Prostate gland (tissue), 2 donors: ENCODE measurements around the gene ZNF276. TPM values are rescaled to one million over a fixed set of nuclear protein-coding genes. Genes with fewer than 3 reads are reported as not detected.

ENCODE experiments used
- DNase-seq: peaks from one replicate; pipeline ENCODE4 v3.0.0-alpha.2; 2019; ENCODE audit warnings: low spot score
- H3K27ac ChIP-seq, 2 donors: fragments of 200-600 bp; sonication (generic); 2 replicates each; pipeline ENCODE4 v1.5.1; 2017 to 2019
- H3K27me3 ChIP-seq: fragments of 200-600 bp; sonication (generic); replicated peaks from 2 replicates; pipeline ENCODE4 v1.5.1; 2019; ENCODE audit not compliant: insufficient read depth
- H3K36me3 ChIP-seq, 2 donors: fragments of 200-600 bp; sonication (generic); 1 replicate in 1 of 2; 2 replicates in 1 of 2; pipeline versions ENCODE4 v1.5.1 to v1.8.1; 2017 to 2019
- H3K4me1 ChIP-seq: fragments of 200-600 bp; sonication (generic); replicated peaks from 2 replicates; pipeline ENCODE4 v1.5.1; 2019
- H3K4me3 ChIP-seq, 2 donors: fragments of 200-600 bp; sonication (generic); 2 replicates each; pipeline ENCODE4 v1.5.1; 2017 to 2019
- H3K9me3 ChIP-seq: fragments of 200-600 bp; sonication (generic); 2 replicates; pipeline ENCODE4 v1.5.1; 2017
- CTCF ChIP-seq, 4 experiments: fragments of 200-600 bp in 2 of 4; fragments of 450-650 bp in 2 of 4; sonication (generic) in 2 of 4; IDR thresholded peaks; 1 replicate in 3 of 4; 2 replicates in 1 of 4; pipeline ENCODE4 v1.5.1; 2016 to 2019; ENCODE audit warnings: antibody characterized with exemption in 4 of 4, mild to moderate bottlenecking in 2 of 4, moderate library complexity in 2 of 4
- POLR2A ChIP-seq: fragments of 450-650 bp; IDR thresholded peaks from one replicate; pipeline ENCODE4 v1.6.1; 2016; ENCODE audit warnings: antibody characterized with exemption, mild to moderate bottlenecking
- POLR2AphosphoS5 ChIP-seq: sonication (generic); formaldehyde crosslinking; IDR thresholded peaks from one replicate; pipeline ENCODE4 v1.6.1; 2017; ENCODE audit warnings: antibody characterized with exemption
- WGBS: methylation state at CpG from one replicate; pipeline ENCODE4 v1.1.5; 2018; 5-methylcytosine and 5-hydroxymethylcytosine counted together
- intact Hi-C: fragments of 100-400 bp; cut with DNase I; formaldehyde crosslinking; loops from one replicate; pipeline ENCODE4 v1.14.2; 2022
- total RNA-seq, 2 donors: library from RNA; depleted of rRNA; stranded (reverse); fragments of >200 nt; gene quantifications; one replicate each; pipeline ENCODE4 v1.1.0, GENCODE V29; 2016

Gene ZNF276
- total RNA-seq, 2 donors from 2014 or later = 18.4 to 46.1 TPM

GRCh38 chr16:89709716-89710432 lies 11.5 kb upstream of the ZNF276 start:
- WGBS = 91% methylated on average over 19 of the region's 19 CpGs
- no peak for DNase-seq
- Histone ChIP-seq H3K27me3 (no peaks in the 10 kb centered on the region), H3K4me3 (no peak overlapping the region), H3K36me3 (no peaks in the 10 kb centered on the region), H3K27ac (no peak overlapping the region), H3K4me1 (no peaks in the 10 kb centered on the region), H3K9me3 (no peaks in the 10 kb centered on the region)
- TF ChIP-seq POLR2A (no peak), CTCF (IDR thresholded peaks at IDR 0.05) (no peak), POLR2AphosphoS5 (no peak)
- intact Hi-C loops = loop anchor here (5.0 kb wide), 1 partner anchor 87 kb away; no protein-coding TSS in a partner anchor

GRCh38 chr16:89710709-89711564 lies 10.4 kb upstream of the ZNF276 start:
- intact Hi-C loops = no loop called here
- Histone ChIP-seq H3K36me3 (no peaks in the 10 kb centered on the region), H3K4me1 (no peaks in the 10 kb centered on the region), H3K4me3 (no peak overlapping the region), H3K9me3 (no peaks in the 10 kb centered on the region), H3K27ac (no peak overlapping the region), H3K27me3 (no peaks in the 10 kb centered on the region)
- TF ChIP-seq POLR2AphosphoS5 (no peak), POLR2A (no peak), CTCF (IDR thresholded peaks at IDR 0.05) (no peak)
- WGBS = 73% methylated on average over 58 of the region's 63 CpGs
- DNase-seq = no peak

GRCh38 chr16:89711601-89712273 lies 9.6 kb upstream of the ZNF276 start:
- H3K9me3 ChIP-seq = no peaks in the 10 kb centered on the region
- intact Hi-C loops = no loop called here
- peak; percentile 28 for DNase-seq
- WGBS = 7% methylated on average over 38 of the region's 48 CpGs
- TF ChIP-seq POLR2AphosphoS5 (no peak), POLR2A (no peak), CTCF (IDR thresholded peaks at IDR 0.05) (no peak)
- H3K4me3 ChIP-seq = peak overlapping the region; percentile 26 to 27
- no peaks in the 10 kb centered on the region for H3K4me1 ChIP-seq
- H3K27me3 ChIP-seq = no peaks in the 10 kb centered on the region
- no peaks in the 10 kb centered on the region for H3K36me3 ChIP-seq
- H3K27ac ChIP-seq = no peak overlapping the region

- intact Hi-C loops = no loop called here
- no peaks in the 10 kb centered on the region for H3K36me3 ChIP-seq
- no peaks in the 10 kb centered on the region for H3K9me3 ChIP-seq
- TF ChIP-seq POLR2A = no peak
- no peaks in the 10 kb centered on the region for H3K27me3 ChIP-seq
- 12% methylated on average over 22 of the region's 22 CpGs for WGBS
- peak overlapping the region; percentile 26 to 27 for H3K4me3 ChIP-seq
- no peak for DNase-seq
- H3K27ac ChIP-seq = no peak overlapping the region
- no peaks in the 10 kb centered on the region for H3K4me1 ChIP-seq
These were observed 9.0 kb upstream of the ZNF276 start for GRCh38 chr16:89712274-89712781.

- no peak overlapping the region for H3K27ac ChIP-seq
- WGBS = 91% methylated on average over 15 of the region's 15 CpGs
- intact Hi-C loops = no loop called here
- DNase-seq = no peak
- H3K36me3 ChIP-seq = no peaks in the 10 kb centered on the region
- no peak for TF ChIP-seq CTCF (IDR thresholded peaks at IDR 0.05)
- TF ChIP-seq POLR2A = no peak
- TF ChIP-seq POLR2AphosphoS5 = no peak
- H3K4me3 ChIP-seq = no peak overlapping the region
- H3K27me3 ChIP-seq = no peaks in the 10 kb centered on the region
- peaks cover 5% of the 10 kb centered on the region for H3K4me1 ChIP-seq
- H3K9me3 ChIP-seq = no peaks in the 10 kb centered on the region
These were observed 4.8 kb upstream of the ZNF276 start for GRCh38 chr16:89716493-89716892.
